ENCODE measurements around the gene SLC2A10. TPM values are rescaled to one million over a fixed set of nuclear protein-coding genes. Genes with fewer than 3 reads are reported as not detected.

SLC2A10 gene
- total RNA-seq, 2 donors from 2014 or later = 19.8 to 49.0 TPM

- Histone ChIP-seq H3K27ac (no peak overlapping the region), H3K27me3 (replicated peaks; ENCODE audit: insufficient read depth) (no peaks in the 10 kb centered on the region), H3K4me3 (no peak overlapping the region), H3K4me1 (ENCODE audit: control insufficient read depth in 1 of 2, low read depth in 2 of 2) (peaks cover 9 to 27% of the 10 kb centered on the region in 2 donors), H3K9me3 (no peaks in the 10 kb centered on the region), H3K36me3 (no peaks in the 10 kb centered on the region)
- DNase-seq (ENCODE audit: low spot score) (no peak), ATAC-seq (ENCODE audit: insufficient number of reproducible peaks, low FRiP score, low read depth) (no peak)
- TF ChIP-seq CTCF (IDR thresholded peaks at IDR 0.05) = no peak
These were observed 30.9 kb upstream of the SLC2A10 start for GRCh38 chr20:46678516-46678915.

- Histone ChIP-seq H3K4me1 (ENCODE audit: control insufficient read depth in 1 of 2, low read depth in 2 of 2) (peaks cover 10 to 23% of the 10 kb centered on the region in 2 donors), H3K36me3 (no peaks in the 10 kb centered on the region), H3K4me3 (no peak overlapping the region), H3K27me3 (replicated peaks; ENCODE audit: insufficient read depth) (no peaks in the 10 kb centered on the region), H3K9me3 (no peaks in the 10 kb centered on the region), H3K27ac (no peak overlapping the region)
- no peak for DNase-seq (ENCODE audit: low spot score)
- TF ChIP-seq CTCF (IDR thresholded peaks at IDR 0.05) = no peak
- ATAC-seq (ENCODE audit: insufficient number of reproducible peaks, low FRiP score, low read depth) = no peak
These were observed 28.8 kb upstream of the SLC2A10 start for GRCh38 chr20:46680684-46681031.

- H3K36me3 ChIP-seq = peaks cover under 1% of the 10 kb centered on the region
- no peaks in the 10 kb centered on the region for H3K27me3 ChIP-seq (replicated peaks; ENCODE audit: insufficient read depth)
- no peak overlapping the region for H3K27ac ChIP-seq
- H3K9me3 ChIP-seq = no peaks in the 10 kb centered on the region
- no peak overlapping the region for H3K4me3 ChIP-seq
- ATAC-seq (ENCODE audit: insufficient number of reproducible peaks, low FRiP score, low read depth) (no peak), DNase-seq (ENCODE audit: low spot score) (no peak)
- H3K4me1 ChIP-seq (ENCODE audit: control insufficient read depth in 1 of 2, low read depth in 2 of 2) = peaks cover 10 to 23% of the 10 kb centered on the region in 2 donors
- peak; percentile 73 for TF ChIP-seq CTCF (IDR thresholded peaks at IDR 0.05)
These were observed 28.2 kb upstream of the SLC2A10 start for GRCh38 chr20:46681032-46681854.

GRCh38 chr20:46682063-46682821 is 27.2 kb upstream of the SLC2A10 start:
- DNase-seq (ENCODE audit: low spot score) (no peak), ATAC-seq (ENCODE audit: insufficient number of reproducible peaks, low FRiP score, low read depth) (no peak)
- Histone ChIP-seq H3K4me3 (no peak overlapping the region), H3K27ac (no peak overlapping the region), H3K4me1 (ENCODE audit: control insufficient read depth in 1 of 2, low read depth in 2 of 2) (peaks cover 14 to 30% of the 10 kb centered on the region in 2 donors), H3K36me3 (peaks cover 5% of the 10 kb centered on the region), H3K27me3 (replicated peaks; ENCODE audit: insufficient read depth) (no peaks in the 10 kb centered on the region), H3K9me3 (no peaks in the 10 kb centered on the region)
- TF ChIP-seq CTCF (IDR thresholded peaks at IDR 0.05) = no peak

- Histone ChIP-seq H3K4me1 (ENCODE audit: control insufficient read depth in 1 of 2, low read depth in 2 of 2) (peaks cover 23 to 38% of the 10 kb centered on the region in 2 donors), H3K27ac (no peak overlapping the region)
- no peak for ATAC-seq (ENCODE audit: insufficient number of reproducible peaks, low FRiP score, low read depth)
These were observed 26.3 kb upstream of the SLC2A10 start for GRCh38 chr20:46683011-46683667.

More at GRCh38 chr20:46683011-46683667, 26.3 kb upstream of the SLC2A10 start:
- Histone ChIP-seq H3K9me3 (no peaks in the 10 kb centered on the region), H3K27me3 (replicated peaks; ENCODE audit: insufficient read depth) (no peaks in the 10 kb centered on the region), H3K4me3 (peak overlapping the region; percentile 68), H3K36me3 (peaks cover 5% of the 10 kb centered on the region)
- no peak for DNase-seq (ENCODE audit: low spot score)
- no peak for TF ChIP-seq CTCF (IDR thresholded peaks at IDR 0.05)

Data from thoracic aorta (tissue), 2 donors.